GM21529 (cell line): ENCODE data around the gene DTNBP1.

Experiments
- ATAC-seq: cut with Tn5 transposase; IDR thresholded peaks from one replicate; pipeline ENCODE4 v1.9.1; 2021; ENCODE audit not compliant: unreplicated experiment

The DTNBP1 gene

GRCh38 chr6:15517600-15517999 lies 145.2 kb downstream of the DTNBP1 start:
- no peak for ATAC-seq

GRCh38 chr6:15516923-15517560 lies 145.8 kb downstream of the DTNBP1 start:
- ATAC-seq = no peak

- no peak for ATAC-seq
Measured at GRCh38 chr6:15516378-15516777, 146.4 kb downstream of the DTNBP1 start.

GRCh38 chr6:15515660-15516375 lies 147.0 kb downstream of the DTNBP1 start:
- ATAC-seq = no peak

- ATAC-seq = no peak
Measured at GRCh38 chr6:15515226-15515625, 147.6 kb downstream of the DTNBP1 start.

GRCh38 chr6:15513801-15514711 lies 148.8 kb downstream of the DTNBP1 start:
- ATAC-seq = no peak

GRCh38 chr6:15513131-15513771 lies 149.6 kb downstream of the DTNBP1 start:
- no peak for ATAC-seq

- ATAC-seq = no peak
Measured at GRCh38 chr6:15512721-15513120, 150.1 kb downstream of the DTNBP1 start.

GRCh38 chr6:15512126-15512525 lies 150.7 kb downstream of the DTNBP1 start:
- ATAC-seq = no peak

GRCh38 chr6:15511248-15512125 lies 151.3 kb downstream of the DTNBP1 start:
- no peak for ATAC-seq

GRCh38 chr6:15510536-15511247 lies 152.1 kb downstream of the DTNBP1 start:
- no peak for ATAC-seq

GRCh38 chr6:15510121-15510520 lies 152.7 kb downstream of the DTNBP1 start:
- ATAC-seq = no peak

GRCh38 chr6:15509335-15509933 lies 153.4 kb downstream of the DTNBP1 start:
- ATAC-seq = no peak

- no peak for ATAC-seq
Measured at GRCh38 chr6:15508931-15509330, 153.9 kb downstream of the DTNBP1 start.

GRCh38 chr6:15508441-15508871 lies 154.4 kb downstream of the DTNBP1 start:
- no peak for ATAC-seq

GRCh38 chr6:15507746-15508145 lies 155.1 kb downstream of the DTNBP1 start:
- ATAC-seq = no peak

GRCh38 chr6:15507221-15507620 lies 155.6 kb downstream of the DTNBP1 start:
- no peak for ATAC-seq

- no peak for ATAC-seq
Measured at GRCh38 chr6:15506066-15506465, 156.8 kb downstream of the DTNBP1 start.

GRCh38 chr6:15505463-15505918 lies 157.3 kb downstream of the DTNBP1 start:
- ATAC-seq = no peak
